Effector CD4-positive, alpha-beta T cell (primary cell): ENCODE results near the gene GRIK4.

ENCODE experiments used
- DNase-seq: peaks from one replicate; pipeline ENCODE4 v3.0.0-alpha.2; 2020

GRIK4 gene

DNA sequence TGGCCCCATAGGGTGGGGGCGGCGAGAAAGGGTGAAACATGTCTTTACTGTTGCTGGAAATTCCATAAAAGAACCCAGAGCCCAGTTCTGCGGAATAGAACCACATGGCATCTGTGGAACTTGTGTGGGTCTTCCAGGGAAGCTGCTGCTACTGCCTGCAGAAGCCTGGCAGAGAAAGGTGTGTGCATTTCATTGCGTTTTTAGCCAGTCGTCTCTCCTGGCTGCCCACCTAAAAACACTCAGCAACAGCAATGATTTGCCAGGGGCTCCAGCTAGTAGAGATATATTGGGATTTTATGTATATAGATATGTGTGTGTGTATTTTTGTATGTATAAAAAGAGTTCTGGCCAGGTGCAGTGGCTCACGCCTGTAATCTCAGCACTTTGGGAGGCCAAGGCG lies 385.1 kb downstream of the GRIK4 start:
- no peak for DNase-seq

DNA sequence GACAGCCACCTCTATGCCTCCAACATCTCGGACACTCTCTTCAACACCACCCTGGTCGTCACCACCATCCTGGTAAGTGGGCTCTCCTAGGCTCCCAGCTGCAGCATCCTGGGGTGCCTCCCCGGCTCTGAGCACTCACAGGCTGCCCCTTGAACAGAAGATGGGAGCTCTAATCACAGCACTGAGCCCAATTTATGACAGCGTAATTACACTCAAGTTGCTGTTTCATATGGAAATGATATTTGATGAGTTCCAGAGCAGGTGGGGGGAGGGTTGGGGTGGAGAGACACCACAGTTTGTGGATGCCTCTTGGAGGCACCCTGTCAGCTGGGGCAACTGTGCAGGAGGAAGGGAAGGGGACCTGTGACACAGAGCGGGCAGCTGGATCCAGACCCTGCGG lies 387.0 kb downstream of the GRIK4 start:
- no peak for DNase-seq

DNA sequence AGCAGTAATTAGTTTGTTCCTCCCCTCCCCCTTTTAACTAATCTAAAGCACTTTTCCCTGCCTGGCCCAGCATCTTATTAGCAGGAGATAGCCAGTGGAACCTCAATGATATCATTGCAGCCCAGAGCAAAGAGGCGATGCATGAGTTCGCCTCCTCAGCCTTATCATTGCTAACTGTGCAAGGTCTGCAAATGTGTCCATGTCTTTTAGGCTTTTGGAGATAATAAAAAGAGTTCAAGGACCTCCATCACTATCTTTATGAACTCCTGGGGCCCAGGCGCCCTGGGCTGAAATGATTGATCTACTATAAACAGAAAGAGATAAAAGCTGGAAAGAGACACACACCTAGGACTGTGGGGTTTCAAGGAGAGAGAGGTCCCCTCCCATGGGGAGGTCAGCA lies 388.2 kb downstream of the GRIK4 start:
- DNase-seq = no peak

DNA sequence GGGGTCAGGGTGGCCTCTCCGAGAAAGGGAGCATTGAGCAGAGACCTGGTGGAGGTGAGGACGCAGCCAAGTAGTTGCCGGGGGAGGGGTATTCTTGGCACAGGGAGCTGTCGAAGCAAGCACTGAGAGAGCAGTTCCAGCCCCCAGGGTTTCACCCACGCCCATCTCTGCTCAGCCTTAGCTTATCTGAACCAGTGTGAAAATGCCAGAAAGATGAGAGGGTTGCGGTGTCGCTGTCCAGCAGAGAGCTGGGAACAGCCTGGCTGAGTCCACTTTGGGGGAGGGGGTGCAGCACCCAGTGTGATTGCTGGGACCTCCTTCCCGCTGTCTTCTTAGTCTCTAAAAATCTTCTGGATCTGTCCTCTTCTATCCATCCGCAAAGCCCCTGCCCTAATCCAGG lies 389.1 kb downstream of the GRIK4 start:
- no peak for DNase-seq

DNA sequence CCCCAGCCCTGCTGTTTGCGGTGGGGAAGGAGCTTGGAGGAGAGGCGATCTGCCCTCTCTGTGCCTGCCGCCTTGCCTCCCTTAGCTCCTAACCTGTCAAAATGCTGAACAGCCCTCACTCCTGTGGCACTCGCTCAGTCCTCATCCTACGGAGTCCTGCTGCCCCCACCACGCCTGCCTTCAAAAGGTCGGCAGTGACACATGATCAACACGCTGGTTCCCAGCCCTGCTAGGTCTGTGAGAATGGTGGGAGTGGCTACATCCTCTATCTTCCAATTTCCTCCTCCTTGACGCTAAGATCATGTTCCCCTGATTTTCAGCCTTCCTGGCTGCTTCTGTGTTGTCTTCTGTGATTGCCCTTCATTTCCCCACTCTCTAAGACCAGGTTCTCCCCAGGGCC lies 392.1 kb downstream of the GRIK4 start:
- no peak for DNase-seq

DNA sequence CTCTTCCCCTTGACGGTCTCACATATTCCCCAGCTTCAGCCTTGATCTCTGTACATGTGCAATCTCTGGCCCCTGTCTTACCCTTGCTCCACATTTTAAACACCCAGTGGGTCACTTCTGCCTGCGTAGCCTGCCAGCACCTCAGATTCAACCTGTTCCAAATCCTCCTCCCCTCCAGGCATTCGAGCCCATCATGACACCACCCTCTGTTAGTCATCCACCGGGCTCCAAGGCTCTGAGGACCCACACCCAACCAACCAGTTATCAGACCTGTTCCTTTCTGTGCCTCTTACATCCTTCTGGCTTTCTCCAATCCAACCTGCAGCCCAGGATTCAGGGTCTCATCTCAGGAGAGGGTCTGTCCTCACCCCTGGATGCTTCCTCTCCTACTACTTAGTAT lies 392.6 kb downstream of the GRIK4 start:
- DNase-seq = no peak

DNA sequence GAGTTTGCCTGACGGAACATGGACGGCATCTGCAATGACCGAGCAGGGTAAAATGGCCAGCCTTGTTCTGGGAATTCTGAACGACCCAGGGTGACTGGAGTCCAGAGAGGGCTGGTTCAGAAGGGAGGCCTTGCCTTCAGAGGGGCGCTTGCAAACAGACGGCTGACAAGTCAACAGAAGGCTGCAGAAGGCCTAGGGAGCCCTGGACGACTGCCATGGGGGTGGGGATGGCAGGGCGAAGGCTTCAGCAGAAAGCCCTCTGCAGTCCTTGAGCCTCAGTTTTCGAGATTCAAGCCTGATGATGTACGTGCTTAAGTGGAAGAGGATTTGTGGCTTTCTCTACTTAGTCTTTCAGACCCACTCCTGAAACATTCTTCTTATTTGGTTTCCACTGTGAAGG lies 395.2 kb downstream of the GRIK4 start:
- no peak for DNase-seq

DNA sequence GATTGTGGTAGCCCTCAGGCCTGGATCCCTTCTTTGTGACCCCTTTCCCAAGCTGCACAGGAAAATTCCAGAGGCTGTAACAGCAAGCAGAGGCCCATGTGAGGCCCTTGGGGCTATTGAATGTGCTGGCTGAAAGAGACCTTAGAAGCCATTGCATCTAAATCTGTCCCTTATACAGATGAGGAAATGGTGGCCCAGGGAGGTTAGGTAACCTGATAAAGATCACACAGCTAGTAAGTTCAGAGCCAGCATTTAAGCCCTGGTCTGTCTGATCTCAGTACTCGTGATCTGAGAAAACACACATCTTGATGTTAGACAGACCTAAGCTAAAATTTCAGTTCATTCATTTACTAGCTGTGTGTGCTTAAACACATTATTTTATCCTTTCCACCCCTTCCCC lies 396.4 kb downstream of the GRIK4 start:
- no peak for DNase-seq

DNA sequence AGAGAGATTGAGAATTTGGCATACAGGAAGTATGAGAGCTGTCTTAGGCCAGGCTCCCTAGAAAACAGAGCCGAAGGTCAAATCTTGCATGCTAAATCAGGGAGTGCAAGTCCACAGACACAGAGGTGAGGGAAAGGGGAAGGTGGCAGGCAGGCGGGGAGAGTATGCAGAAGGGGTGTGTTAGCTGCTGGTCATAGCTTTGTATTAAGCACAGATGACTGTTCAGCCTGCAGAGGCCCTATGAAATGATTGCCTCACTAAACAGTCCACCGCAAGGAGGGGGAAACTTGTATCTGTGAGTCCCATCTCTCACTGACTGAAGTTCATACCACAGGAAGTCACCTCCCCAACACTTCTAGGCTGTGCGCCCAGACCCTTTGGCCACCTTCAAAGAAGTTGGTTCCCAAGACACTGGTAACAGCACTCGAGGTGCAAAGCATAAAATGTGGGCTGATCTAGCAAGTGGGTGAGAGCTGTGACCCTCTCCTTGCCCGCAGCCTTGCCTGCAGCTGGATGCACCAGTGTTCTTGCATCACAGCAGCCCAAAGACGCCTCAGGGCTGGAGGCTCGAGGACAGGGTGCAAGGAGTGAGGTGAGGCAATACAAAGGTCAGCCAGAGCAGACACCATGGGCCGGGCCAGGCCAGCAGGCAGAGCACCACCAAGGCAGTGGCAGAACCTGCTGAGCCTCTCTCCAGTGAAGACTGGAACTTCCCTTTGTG lies 397.1 kb downstream of the GRIK4 start:
- DNase-seq = no peak

DNA sequence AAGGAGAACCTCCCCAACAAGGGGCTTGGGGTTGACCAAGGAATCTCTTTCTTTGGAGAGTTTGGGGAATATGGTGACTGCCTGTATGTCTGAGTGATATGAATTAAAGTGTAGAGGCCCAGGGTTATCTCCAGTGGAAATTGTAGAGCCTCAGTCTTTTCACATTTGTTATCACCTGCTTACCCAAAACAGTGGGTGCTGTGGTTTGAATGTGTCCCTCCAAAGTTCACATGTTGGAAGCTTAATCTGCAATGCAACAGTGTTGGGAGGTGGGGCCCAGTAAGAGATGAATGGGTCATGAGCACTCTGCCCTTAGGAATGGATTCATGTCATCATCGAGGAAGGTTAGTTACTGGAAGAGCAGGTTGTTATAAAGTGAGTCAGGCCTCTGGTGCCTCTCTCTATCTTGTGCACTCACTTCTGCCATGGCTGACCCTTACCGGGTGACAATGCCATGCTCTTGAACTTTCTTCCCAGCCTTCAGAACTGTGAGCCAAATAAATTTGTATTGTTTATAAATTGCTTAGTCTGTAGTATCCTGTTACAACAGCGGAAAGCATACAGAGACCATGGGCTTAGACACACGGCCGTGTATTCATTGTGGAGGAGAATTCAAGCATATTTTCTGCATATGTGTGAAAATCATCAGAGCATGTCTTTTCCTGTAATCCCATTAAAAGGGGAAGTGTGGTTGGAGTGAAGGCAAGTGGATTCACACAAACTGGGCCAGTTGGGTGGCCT lies 398.3 kb downstream of the GRIK4 start:
- DNase-seq = no peak

DNA sequence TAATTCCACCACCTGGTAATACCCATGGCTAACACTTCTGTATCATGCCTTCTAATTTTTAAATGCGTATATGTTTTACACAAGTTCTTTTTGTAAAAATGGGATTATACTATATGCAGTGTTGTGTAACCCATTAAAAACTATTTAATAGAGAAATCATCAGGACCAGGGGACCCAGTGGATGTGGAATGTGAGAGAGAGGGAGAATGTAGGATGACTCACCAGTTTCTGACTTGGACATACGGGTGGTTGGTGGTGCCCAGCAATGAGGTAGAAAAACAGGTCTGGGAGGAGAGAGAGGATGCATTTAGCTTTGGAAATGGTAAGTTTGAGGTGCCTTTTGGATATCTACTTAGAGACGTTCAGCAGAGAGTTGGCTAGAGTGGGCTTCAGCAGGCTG lies 400.4 kb downstream of the GRIK4 start:
- DNase-seq = no peak

DNA sequence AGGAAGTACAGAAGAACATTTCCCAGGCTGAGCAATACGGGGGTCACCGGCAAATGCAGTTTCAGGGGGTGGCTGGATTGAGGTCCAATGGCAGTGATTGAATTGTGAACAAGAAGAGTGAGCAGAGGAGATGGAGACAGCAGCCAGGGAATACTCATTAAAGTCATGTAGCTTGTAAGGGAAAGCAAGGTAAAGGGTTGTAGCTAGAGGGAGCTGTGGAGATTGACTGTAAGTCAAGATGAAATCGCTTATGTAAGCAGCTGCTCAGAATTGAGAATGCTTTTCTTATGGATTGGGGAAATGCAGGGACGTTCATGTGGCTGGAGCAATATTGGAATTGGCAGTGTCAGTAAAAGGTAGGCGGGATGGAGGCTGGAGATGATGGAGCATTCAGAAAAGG lies 401.0 kb downstream of the GRIK4 start:
- no peak for DNase-seq

DNA sequence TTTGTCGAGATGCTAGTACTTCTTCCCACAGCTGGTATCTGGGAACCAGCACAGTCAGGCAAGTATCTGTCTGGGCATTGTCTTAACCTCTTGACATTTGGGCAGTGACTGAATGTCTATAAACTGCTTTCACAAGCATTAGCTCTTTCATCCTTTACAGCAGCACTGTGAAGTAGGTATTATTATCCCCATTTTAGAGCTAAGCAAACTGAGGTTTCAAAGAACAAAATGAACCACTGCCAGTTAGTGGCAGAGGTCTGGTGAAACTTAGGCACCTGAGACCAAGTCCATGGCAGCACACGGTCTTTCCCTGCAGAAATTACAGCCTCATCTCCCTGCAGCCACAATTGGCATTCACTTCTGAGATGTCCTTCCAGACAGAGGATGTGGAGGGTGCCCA lies 401.4 kb downstream of the GRIK4 start:
- DNase-seq = no peak

DNA sequence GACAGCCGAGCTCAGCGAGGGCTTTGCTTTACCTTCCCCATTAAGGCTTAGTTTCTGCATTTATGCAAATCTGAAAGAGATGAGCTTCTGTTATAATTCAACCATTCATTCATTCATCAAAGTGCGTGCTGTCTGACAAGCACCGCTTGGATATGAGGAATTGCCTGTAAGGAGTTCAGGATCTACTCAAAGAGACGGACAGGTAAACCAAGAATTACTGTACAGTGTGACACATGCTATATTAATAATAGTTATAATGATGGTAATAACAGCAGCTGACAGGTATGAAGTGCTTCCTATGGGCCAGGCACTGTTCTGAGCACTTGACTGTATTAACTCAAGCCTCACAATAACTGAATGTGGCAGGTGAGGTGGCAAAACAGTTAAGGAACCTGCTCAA lies 402.5 kb downstream of the GRIK4 start:
- DNase-seq = no peak

DNA sequence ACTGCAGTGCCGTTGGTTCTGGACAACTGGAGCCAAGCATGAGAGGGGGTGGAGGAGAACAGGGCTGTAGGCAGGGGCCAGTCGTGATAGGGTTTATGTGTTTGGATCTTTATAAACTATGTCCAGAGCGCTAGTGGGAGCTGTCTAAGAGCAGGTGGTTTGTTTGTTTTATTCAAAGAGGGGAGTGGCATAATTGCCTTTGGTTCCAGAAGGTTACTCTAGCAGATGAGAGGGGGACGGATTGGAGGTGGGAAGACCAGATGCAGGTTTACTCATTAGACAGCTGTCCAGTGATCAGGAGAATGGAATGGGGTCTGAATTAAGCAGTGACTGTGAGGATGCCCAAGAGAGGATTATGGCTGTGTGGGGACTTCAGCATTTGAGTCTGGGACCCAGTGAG lies 403.1 kb downstream of the GRIK4 start:
- DNase-seq = no peak

DNA sequence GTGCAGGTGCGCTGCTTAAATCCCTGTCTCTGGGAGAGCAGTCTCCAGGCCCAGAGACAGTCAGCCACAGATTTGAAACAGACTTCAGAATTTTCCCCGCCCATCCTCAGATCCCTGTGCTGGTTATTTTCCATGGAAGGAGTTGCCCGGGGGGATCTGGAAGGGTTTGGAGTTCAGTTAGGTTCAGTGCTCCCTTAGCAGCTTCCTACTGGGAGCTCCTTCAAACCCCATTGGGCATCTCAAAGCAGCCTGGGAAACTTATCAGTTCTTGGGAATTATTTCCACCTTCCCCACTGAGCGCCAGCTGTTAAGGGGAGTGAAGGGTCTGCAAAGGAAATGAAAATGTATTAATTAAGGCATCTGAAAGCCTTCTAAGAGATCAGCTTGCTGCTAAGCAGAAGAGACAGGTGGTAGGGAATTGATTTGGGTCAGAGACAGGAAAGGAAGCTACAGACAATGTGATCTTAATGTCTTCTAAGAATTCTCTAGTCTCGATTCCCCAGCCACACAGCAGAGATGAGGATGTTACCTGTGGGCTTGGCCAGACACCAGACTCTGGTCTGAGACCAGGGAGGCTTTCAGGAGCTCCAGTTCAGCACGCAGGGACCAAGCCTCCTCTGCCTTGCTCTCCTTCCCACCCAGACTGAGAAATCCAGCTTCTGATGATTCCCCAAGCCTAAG lies 406.2 kb downstream of the GRIK4 start:
- no peak for DNase-seq

DNA sequence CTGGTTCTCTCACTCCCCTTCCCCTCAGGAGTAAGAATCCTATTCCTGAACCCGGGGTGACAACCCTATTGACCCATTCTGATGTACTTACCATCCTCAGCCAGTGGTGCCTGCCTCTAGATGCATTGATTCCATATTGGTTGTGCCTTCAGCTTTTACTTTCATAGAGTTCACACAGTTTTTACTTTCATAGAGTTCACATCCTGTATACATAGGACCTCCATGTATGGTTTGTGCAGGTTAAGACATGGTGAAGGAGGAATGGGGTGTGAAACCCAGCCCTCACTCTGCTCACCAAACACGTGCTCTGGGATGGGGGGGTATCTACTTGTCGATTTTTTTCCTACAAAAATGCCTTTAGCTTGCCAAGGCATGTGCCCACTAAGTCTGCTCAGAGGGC lies 406.7 kb downstream of the GRIK4 start:
- DNase-seq = no peak

DNA sequence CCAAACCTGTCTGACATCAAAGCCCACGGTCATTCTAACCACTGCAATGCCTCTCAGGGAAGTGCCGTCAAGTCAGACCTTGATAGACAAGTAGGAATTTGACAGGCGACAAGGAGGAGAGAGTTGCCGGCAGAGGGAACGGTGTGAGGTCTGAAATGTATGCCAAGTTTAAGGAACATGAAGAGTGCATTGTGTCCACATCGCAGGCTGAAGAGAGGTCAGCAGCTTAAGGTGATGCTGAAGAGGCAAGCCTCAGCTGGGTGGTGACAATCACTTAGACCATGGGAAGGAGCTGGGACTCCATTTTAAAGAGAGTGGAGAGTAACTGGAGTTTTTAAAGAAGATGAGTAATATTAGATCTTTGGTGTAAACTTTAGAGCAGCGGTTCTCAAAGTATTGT lies 407.5 kb downstream of the GRIK4 start:
- DNase-seq = no peak

DNA sequence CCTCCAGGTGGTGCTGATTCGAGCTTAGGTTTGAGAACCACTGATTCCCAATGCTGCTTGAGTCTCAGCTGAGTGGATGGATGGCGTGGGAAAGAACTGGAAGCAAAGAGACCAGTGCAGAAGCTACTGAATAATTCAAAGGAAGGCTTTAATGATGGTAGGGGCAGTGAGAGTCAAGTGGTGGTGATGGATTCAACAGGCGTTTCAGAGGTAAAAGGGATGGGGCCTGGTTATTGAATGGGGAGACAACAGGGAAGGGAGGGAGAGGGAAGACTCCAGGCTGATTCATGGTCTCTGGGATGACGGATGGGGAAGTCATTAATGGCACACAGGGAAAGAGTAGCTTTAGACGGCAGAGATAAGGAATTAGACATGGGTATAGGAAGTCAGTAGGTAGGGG lies 408.0 kb downstream of the GRIK4 start:
- DNase-seq = no peak

DNA sequence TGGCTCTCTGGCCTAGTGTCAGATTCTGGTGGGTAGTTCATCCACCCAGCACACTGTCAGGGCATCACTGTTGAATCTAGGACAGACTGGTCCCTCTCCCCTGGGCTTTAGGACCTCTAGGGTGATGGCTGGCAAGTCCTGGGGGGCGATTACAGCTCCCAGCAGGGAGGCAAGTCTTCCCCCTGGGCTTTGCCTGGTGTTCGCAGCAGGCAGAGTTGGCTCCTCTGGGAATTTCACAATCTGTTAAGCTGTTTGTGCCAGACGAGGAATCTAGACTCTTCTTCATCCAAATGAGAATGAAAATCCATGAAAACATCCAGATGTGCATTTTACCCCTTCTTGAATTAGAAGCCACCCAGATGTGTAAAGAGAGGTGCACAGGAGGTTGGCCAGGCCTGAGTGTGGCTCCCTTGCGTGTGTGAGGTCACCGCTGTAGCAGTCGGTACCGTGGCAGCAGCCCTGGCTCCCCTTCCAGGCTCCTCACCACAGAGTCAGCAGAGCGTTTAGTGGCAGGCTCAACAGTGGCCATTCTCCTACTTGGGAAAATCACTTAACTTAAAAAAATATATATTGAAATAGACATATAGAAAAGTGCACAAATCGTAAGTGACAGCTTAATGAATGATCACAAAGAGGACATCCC lies 412.4 kb downstream of the GRIK4 start:
- DNase-seq = no peak

DNA sequence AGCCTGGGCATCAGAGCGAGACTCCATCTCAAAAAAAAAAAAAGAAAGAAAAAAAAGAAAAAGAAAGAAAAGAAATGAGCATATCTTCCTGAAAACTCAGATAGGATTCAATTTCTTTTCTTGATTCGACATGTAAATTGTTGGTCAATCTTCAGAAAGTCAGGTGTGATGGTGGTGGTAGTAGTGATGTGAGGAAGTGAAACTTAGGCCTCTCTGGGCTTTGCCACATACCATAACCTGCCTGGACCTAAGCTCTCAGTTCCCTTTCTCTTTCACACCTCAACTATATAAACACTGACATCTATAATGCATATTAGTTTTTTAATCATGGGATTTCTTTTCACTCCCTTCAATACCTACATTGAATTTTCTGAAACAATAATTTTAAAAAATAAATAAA lies 414.4 kb downstream of the GRIK4 start:
- no peak for DNase-seq

DNA sequence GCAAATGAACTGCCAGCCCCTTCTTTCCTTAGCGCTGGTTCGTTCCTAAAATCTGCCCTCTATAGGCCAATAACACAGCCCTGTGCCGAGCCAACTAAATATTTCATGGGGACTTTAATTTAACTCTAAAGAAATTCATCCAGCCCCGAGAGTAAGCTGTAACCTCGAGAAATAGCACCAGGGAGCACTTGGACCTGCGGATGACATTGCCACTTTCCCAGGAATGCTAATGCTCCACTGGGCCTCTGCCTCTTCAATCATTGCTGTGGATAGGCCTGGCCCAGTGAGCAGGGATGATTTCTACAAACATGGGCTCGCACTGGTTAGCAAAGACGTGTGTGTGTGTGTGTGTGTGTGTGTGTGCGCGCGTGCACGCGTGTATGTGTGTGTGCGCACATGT lies 417.1 kb downstream of the GRIK4 start:
- DNase-seq = no peak

DNA sequence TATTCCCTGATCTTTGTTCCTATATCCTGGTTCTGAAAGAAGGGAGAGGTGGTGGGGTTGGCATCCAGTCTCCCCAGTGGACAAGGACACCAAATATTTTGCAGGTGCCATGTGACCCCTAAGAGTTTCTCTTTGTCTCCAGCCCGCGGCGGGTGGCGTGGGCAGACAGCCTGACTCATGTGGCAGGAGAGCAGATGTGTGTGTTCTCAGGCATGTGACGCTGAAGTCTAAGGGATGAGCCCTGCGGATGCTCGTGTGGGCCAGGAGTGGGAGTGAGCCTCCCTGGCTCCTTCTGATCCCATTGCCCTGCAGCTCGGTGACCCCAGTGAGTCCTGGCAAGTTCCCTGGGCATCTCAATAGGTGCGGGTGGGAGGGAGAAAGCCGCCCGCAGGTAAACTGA lies 417.5 kb downstream of the GRIK4 start:
- no peak for DNase-seq

DNA sequence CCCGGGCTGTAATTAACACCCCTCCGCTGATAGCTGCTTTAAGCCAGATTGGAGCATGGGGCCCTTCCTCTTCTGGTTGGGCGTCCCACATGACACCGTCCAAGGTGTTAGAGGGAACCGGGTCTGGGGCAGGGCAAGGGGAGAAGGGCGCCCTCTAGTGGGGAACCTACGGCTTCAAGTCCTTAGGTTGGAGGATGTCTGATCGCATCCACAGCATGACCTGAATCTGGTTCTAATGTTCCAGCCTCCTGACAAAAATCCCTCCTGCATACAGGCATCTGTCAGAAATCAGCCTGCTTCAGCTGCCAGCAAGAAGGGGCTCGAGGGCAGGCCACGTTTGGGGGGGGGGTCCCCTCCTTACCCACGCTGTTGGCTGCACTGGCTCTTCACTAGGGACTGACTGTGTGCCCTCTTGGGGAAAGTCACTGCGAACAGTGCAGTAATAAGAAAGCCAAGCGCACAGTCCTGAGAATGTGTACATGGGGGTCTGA lies 418.2 kb downstream of the GRIK4 start:
- no peak for DNase-seq
